ENCODE results near the gene POU2AF1. TPM values are rescaled to one million over a fixed set of nuclear protein-coding genes. Genes with fewer than 3 reads are reported as not detected.
"Not testable (repeated sequence)": the region's sequence is repeated elsewhere in the genome, so short reads cannot be mapped to it uniquely, and the experiment has no call there.

Gene POU2AF1
- polyA plus RNA-seq, 2 of the 4 experiments (the other 2 are of a cell fraction) = not detected

- no peak for DNase-seq (ENCODE audit: low read depth in 1 of 2, low spot score in 1 of 2)
- Histone ChIP-seq H3K4me3 (no peak overlapping the region), H3K4me1 (peaks cover 19% of the 10 kb centered on the region; the same call in 2 of the 3 replicates), H3K27ac (peak overlapping the region in 1 of 2 experiments; percentile 37; a peak in 1 of 6 replicates), H3K9me3 (no peaks in the 10 kb centered on the region), H3K4me2 (peak overlapping the region; percentile 36)
- ATAC-seq = peak in 1 of 2 experiments; percentile 40; a peak in 3 of 6 replicates
- TF ChIP-seq EHMT2 (IDR thresholded peaks at IDR 0.05; ENCODE audit: low read depth) (no peak), HOXB13 (CRISPR knock-in tag; IDR thresholded peaks at IDR 0.05; ENCODE audit: low read depth) (no peak), NFE2L2 (conservative IDR thresholded peaks at IDR 0.05; ENCODE audit: low read length) (no peak), POLR2A (IDR thresholded peaks at IDR 0.05; ENCODE audit: low read length) (no peak), HOXA7 (CRISPR knock-in tag; IDR thresholded peaks at IDR 0.05) (no peak), RCOR1 (IDR thresholded peaks at IDR 0.05; ENCODE audit: low read depth, low read length) (no peak), NPAS2 (CRISPR knock-in tag; IDR thresholded peaks at IDR 0.05; ENCODE audit: borderline replicate concordance) (no peak), HMGXB4 (CRISPR knock-in tag; IDR thresholded peaks at IDR 0.05; ENCODE audit: borderline replicate concordance) (no peak), CBX8 (IDR thresholded peaks at IDR 0.05) (no peak), ZC3H11A (IDR thresholded peaks at IDR 0.05) (no peak), EHF (CRISPR knock-in tag; IDR thresholded peaks at IDR 0.05) (no peak), TP53 (CRISPR knock-in tag; IDR thresholded peaks at IDR 0.05) (no peak), FOSB (CRISPR knock-in tag; IDR thresholded peaks at IDR 0.05) (no peak), ZSCAN20 (CRISPR knock-in tag; IDR thresholded peaks at IDR 0.05) (no peak)
- ChIA-PET CTCF (no interaction called here), POLR2A (no interaction called here)
- 64% methylated on average over 5 of the region's 5 CpGs for WGBS (ENCODE audit: missing lambda C conversion rate)
- FAIRE-seq = no peak
These were observed 58.1 kb downstream of the POU2AF1 start for GRCh38 chr11:111320728-111321568.

GRCh38 chr11:111320199-111320598 is 58.9 kb downstream of the POU2AF1 start:
- Histone ChIP-seq H3K4me2 (peak overlapping the region; percentile 36), H3K4me1 (peaks cover 19% of the 10 kb centered on the region; the same call in 2 of the 3 replicates)
- H3K27ac ChIP-seq; DNase-seq (ENCODE audit: low read depth in 1 of 2, low spot score in 1 of 2); ATAC-seq; H3K9me3 ChIP-seq; CTCF ChIA-PET; POLR2A ChIA-PET; FAIRE-seq; H3K4me3 ChIP-seq: not testable (repeated sequence)
- 59% methylated on average over 6 of the region's 6 CpGs for WGBS (ENCODE audit: missing lambda C conversion rate)

GRCh38 chr11:111319296-111319695 is 59.8 kb downstream of the POU2AF1 start:
- no peak for ATAC-seq
- no peak for FAIRE-seq
- ChIA-PET POLR2A (no interaction called here), CTCF (no interaction called here)
- Histone ChIP-seq H3K4me3 (no peak overlapping the region), H3K27ac (no peak overlapping the region), H3K4me2 (no peak overlapping the region), H3K4me1 (peaks cover 15% of the 10 kb centered on the region; the same call in 2 of the 3 replicates), H3K9me3 (no peaks in the 10 kb centered on the region)
- TF ChIP-seq CHD2 (IDR thresholded peaks at IDR 0.05; ENCODE audit: low read length, partially characterized antibody) (no peak), HOXB5 (CRISPR knock-in tag; IDR thresholded peaks at IDR 0.05) (no peak)
- whole genome bisulfite sequencing (ENCODE audit: missing lambda C conversion rate) = 62% methylated on average over 6 of the region's 6 CpGs
- DNase-seq (ENCODE audit: low read depth in 1 of 2, low spot score in 1 of 2) = no peak

- no peak for ATAC-seq
- ChIA-PET POLR2A (no interaction called here), CTCF (interaction anchor here (1.0 kb wide), 1 partner anchor 13 kb away, joined by 3 read pairs; the partner anchor contains the start of gene POU2AF3)
- H3K27ac ChIP-seq = no peak overlapping the region
- WGBS (ENCODE audit: missing lambda C conversion rate) = 30% methylated on average over 1 of the region's 1 CpG
- H3K9me3 ChIP-seq = no peaks in the 10 kb centered on the region
- FAIRE-seq = no peak
- H3K4me1 ChIP-seq = peaks cover 35% of the 10 kb centered on the region
- DNase-seq (ENCODE audit: low read depth in 1 of 2, low spot score in 1 of 2) = no peak
- no peak overlapping the region for H3K4me2 ChIP-seq
- no peak overlapping the region for H3K4me3 ChIP-seq
- TF ChIP-seq HOXB13 (CRISPR knock-in tag; IDR thresholded peaks at IDR 0.05; ENCODE audit: low read depth) = no peak
- TF ChIP-seq REST (IDR thresholded peaks at IDR 0.05) = no peak
- TF ChIP-seq RARB (CRISPR knock-in tag; IDR thresholded peaks at IDR 0.05) = no peak
- no peak for TF ChIP-seq NPAS2 (CRISPR knock-in tag; IDR thresholded peaks at IDR 0.05; ENCODE audit: borderline replicate concordance)
- TF ChIP-seq SREBF2 (IDR thresholded peaks at IDR 0.05) = no peak
- no peak for TF ChIP-seq CBX2 (IDR thresholded peaks at IDR 0.05; ENCODE audit: borderline replicate concordance, low read depth)
- no peak for TF ChIP-seq HMGXB4 (CRISPR knock-in tag; IDR thresholded peaks at IDR 0.05; ENCODE audit: borderline replicate concordance)
- no peak for TF ChIP-seq POLR2AphosphoS2 (conservative IDR thresholded peaks at IDR 0.05; ENCODE audit: low read length)
- TF ChIP-seq MAZ (IDR thresholded peaks at IDR 0.05; ENCODE audit: borderline replicate concordance, low read depth, low read length) = no peak
- TF ChIP-seq HOXA7 (CRISPR knock-in tag; IDR thresholded peaks at IDR 0.05) = no peak
- no peak for TF ChIP-seq PHF8 (IDR thresholded peaks at IDR 0.05; ENCODE audit: borderline replicate concordance, low read depth)
These were observed 67.0 kb downstream of the POU2AF1 start for GRCh38 chr11:111312076-111312475.
